GM18520 (cell line): ENCODE measurements around the gene HAND2.

ENCODE experiments used
- ATAC-seq: cut with Tn5 transposase; IDR thresholded peaks from one replicate; pipeline ENCODE4 v1.9.1; 2021; ENCODE audit not compliant: unreplicated experiment

HAND2 gene

GRCh38 chr4:173536808-173537429 is 6.9 kb upstream of the HAND2 start:
- ATAC-seq, result no peak

DNA sequence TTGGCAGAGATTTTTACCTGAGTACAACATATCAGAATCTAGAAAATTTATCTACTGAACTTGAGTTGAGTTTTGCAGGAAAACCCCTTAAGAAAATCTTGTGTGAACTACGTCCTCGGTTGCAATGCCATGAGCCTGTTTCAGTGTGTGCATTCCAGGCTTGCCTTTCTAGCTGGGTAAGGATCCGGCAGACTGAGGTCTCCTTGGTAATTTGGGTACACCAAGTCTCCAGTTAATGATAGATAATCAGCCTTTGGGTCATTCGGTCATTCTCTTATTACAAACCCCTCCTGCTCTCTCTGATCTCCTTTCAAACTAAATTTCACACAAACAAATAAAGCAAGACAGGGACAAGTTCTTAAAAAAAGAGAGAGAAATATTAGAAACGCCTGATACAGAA is 5.9 kb upstream of the HAND2 start:
- ATAC-seq, result no peak

GRCh38 chr4:173535165-173535902 is 5.3 kb upstream of the HAND2 start:
- ATAC-seq, result no peak

DNA sequence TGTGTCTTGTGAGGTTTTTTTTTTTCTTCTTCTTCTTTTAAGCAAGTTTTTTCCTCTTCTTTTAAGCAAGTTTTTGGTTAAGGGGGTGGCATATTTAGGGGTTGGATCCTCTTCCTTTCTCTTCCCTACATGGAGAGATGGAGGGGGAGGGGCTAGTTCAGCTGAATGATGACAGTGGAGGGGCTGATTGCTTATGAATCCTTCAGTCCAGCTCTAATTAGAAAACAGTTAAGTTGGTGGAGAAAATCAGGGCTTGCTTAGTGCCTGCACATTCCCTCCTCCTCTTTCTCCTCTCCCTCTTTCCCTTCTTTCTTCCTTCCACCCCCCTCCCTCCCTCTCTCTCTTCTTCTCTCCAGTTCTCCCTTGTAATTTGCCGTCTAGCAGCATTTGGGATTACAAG is 4.4 kb upstream of the HAND2 start:
- ATAC-seq, result no peak

GRCh38 chr4:173532725-173533511 is 2.9 kb upstream of the HAND2 start:
- no peak for ATAC-seq

- ATAC-seq, result no peak
Observed at GRCh38 chr4:173531086-173531965, 1.3 kb upstream of the HAND2 start.

DNA sequence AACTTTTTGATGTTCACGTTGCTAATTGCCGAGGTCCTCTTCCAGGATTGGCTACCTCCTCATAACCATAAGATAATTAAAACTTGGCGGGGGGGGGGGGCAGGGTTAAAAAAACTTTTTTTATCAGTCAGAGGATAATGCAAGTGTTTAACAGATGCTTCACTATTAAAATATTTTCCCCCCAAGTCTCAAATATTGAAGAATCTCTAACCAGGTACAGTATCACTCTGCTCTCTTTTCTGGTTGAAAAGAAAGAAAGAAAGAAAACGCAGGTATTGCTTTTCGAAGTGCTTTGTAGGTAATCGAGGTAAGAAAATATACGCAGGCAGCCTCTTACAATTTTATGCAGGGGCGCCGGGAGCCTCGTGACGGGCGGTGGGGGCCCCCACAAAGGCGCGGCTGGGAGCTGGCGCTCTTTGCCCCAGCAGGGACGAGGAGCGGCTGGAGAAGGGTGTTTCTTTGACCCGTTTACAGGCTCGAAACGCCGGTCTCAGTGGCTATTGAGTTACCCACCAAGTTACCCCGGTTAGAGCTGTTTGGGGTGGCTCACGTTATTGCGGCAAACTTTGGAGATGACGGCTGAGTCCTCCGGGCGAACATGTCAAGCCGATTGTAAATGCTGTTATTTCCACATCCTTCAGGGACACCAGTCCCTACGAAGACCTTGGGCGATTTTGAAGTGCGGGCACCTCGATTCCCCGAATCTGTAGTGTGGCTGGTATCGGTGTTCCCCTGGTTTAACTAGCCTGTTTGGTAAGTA is 477 bp upstream of the HAND2 start:
- ATAC-seq, result no peak

GRCh38 chr4:173528378-173529321 is 1.4 kb downstream of the HAND2 start:
- no peak for ATAC-seq

DNA sequence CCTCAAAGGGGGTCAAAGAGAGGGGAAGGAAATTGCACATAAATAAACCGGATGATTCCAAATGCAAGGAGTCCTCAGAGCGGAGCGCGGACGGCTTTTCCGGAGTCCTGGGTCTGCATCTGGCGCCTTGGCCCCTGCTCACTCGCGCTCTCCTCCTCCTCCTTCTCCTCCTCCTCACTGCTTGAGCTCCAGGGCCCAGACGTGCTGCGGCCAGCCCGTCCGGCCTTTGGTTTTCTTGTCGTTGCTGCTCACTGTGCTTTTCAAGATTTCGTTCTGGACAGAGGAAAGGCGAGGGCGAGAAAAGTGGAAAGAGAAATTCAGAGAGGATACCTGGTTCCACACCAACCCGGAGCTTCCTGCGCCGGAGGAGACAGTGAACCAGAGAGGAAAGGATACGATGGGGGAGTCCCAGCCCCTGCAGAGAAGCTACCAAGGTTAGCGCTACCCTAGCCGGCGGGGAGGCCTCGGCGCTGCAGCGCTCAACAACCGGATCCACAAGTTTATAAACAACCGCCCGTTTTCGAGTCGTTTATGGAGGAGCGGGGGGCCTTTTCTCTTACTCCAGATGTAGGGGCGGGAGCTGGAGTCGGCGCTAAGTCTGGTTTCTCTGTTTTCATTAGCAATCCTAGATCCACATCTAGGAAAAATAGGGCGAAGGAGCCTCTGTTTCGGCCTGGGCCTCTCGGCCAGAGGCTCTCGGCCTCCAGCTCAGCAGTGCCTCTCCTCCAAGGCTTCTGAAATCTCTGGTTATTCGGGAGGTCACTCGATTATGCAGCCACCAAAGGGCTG is 2.7 kb downstream of the HAND2 start:
- ATAC-seq, result no peak

DNA sequence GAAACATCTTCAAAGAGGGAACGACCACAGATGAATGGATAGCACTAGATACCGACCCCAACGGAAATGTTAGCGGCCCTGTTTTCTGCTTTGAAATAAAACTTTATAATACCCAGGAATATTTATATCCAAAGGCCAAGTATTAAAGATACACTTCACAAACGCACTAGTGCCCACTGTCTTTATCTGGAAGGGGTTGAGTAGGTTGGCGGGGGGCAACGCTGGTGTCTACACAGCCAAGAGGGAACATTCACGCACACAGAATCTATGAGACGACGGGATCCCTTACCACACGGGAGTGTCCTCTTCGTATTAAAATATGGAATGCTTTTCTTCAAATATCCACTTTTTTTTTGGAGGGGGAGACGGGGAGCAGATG is 3.3 kb downstream of the HAND2 start:
- no peak for ATAC-seq

- ATAC-seq, result no peak
Observed at GRCh38 chr4:173526027-173526482, 4.0 kb downstream of the HAND2 start.

GRCh38 chr4:173525118-173526011 is 4.7 kb downstream of the HAND2 start:
- ATAC-seq, result no peak

GRCh38 chr4:173524218-173525117 is 5.6 kb downstream of the HAND2 start:
- ATAC-seq, result no peak

DNA sequence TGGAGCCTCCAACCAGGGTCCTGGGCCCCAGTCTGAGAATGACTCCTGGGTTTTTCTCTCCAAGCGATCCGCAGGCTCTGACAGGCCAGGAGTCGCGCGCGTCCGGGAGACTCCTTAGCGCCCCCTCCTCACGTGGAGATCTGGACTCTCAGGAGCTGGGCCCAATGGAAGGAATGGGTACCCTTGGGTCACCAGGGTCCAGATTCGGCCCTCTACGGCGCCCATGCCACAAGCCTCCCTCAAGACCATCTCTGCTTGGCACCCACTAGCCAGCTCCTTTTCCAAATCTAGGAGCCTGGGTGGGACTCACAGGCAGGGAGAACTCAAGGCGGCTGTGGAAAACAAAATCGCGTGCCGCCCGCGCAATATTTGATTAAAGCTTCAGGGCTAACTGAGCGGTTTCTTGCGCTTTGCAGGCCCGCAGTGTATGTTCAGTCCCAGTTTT is 7.1 kb downstream of the HAND2 start:
- no peak for ATAC-seq

DNA sequence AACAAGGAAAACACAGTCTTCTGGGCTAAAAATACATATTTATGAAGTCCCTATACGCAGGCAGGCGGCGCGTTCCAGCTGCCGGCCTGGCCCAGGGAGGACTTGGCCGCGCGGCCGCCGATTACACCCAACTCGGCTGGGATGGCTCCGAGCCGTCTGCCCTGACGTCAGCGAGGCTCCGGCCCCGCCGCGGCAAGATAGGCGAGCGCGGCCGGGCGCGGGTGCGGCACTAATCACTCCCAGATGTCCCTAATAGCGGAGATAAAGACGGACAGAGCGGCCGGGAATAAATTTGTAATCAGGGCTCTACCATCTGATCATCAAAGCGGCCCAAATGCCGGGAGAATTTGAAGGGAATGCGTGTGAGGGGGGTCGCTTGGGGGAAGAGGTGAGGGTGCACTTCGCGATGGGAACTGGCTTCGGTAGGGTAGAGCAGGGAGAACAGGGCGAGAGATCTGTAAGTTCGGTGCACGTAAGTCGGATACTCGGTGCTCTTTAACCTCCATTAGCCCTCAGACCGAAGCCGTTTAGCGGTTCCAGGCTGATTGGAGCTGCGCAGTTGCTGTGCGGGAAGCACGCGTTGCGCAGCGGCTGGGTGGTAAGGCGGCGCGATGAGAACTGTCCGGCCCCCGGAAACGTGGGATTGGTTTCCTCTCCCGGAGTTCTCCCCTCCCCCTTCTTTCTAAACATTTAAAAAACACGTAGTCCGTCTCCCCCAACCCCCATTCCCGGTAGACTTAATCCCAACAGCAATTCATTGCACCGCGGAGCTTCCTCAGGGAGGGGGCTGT is 7.7 kb downstream of the HAND2 start:
- ATAC-seq, result no peak
